PFSK-1 (cell line): Measurements from ENCODE around the gene MPC2.

Experiments used
- POLR2AphosphoS5 ChIP-seq: IDR thresholded peaks from 2 replicates; pipeline ENCODE4 v1.6.1; 2012; ENCODE audit warnings: low read depth, mild to moderate bottlenecking, control low read depth, low read length, moderate library complexity
- REST ChIP-seq, 2 experiments: IDR thresholded peaks; 2 replicates each; pipeline versions ENCODE4 v1.6.1 to v1.8.0; 2011 to 2012; ENCODE audit warnings: low read depth in 2 of 2, low read length in 2 of 2, control low read depth in 1 of 2, inconsistent platforms in 1 of 2, mild to moderate bottlenecking in 1 of 2, moderate library complexity in 1 of 2; ENCODE audit not compliant: insufficient read depth in 1 of 2
- SIN3A ChIP-seq: IDR thresholded peaks from 2 replicates; pipeline ENCODE4 v1.6.1; 2012; ENCODE audit warnings: mild to moderate bottlenecking, low read length, moderate library complexity, borderline replicate concordance; ENCODE audit not compliant: insufficient read depth
- TAF1 ChIP-seq: IDR thresholded peaks from 2 replicates; pipeline ENCODE4 v1.6.1; 2012; ENCODE audit warnings: low read length, control low read depth, borderline replicate concordance; ENCODE audit not compliant: insufficient read depth

GRCh38 chr1:167937709-167938010 lies 788 bp upstream of the MPC2 start:
- no peak for TF ChIP-seq TAF1
- no peak for TF ChIP-seq SIN3A
- no peak for TF ChIP-seq REST (IDR thresholded peaks at IDR 0.05; ENCODE audit: insufficient read depth in 1 of 2, low read depth in 2 of 2, low read length in 2 of 2)
- no peak for TF ChIP-seq POLR2AphosphoS5
